ENCODE results near the gene KCNIP2.

The KCNIP2 gene

DNA sequence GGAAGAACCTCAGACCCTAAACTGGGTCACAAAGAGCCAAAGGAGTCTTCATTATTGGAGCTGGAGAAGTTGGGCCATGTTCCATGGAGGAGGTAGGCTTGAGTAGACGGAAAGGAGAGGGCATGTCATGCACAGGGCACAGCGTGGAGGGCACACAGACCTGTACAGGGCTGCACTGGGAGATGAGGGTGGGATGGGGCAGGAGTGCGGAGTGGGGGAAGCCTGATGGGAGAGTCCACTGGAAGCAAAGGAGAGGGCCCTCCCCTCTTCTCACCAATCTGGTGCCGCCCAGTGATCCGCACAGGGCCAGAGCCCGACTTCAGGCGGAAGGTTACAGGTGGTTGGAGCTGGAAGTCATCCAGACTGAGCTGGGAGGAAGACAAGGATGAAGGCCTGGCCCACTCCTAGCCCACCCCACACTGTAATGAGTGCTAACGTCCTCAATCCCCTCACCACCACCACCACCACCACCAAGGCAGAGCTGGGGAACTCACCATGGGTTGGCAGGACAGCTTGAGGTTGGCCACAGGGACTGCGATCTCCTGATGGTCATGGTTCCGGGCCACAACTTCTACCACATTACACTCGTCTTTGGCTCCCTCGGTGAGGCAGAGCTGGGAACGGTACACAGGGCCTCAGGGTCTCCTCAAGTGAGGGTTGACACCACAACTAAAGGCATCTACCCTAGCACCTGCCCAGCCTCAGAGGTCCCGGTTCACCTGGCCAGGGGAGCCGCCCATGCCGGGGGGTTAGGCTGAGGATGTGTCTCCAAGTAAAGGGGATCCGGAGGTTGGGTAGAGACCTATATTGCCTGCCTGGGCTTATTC lies 61.4 kb downstream of the KCNIP2 start:
- no peak for DNase-seq

DNA sequence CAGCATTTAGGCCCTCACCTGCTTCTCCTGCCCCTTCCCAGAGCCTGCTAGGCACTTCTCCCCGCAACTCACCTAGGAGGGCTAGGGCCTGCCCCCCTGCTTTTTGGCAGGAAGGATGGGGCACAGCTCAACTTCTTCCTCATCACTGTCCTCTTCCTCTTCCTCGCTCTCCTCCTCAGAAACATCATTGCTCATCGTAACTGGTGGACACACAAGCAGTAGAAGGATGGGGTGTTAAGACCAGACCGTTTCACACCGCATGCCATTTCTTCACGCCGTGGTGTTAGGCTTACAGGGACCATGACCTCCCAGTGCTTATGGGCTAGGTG lies 62.0 kb downstream of the KCNIP2 start:
- no peak for DNase-seq

DNA sequence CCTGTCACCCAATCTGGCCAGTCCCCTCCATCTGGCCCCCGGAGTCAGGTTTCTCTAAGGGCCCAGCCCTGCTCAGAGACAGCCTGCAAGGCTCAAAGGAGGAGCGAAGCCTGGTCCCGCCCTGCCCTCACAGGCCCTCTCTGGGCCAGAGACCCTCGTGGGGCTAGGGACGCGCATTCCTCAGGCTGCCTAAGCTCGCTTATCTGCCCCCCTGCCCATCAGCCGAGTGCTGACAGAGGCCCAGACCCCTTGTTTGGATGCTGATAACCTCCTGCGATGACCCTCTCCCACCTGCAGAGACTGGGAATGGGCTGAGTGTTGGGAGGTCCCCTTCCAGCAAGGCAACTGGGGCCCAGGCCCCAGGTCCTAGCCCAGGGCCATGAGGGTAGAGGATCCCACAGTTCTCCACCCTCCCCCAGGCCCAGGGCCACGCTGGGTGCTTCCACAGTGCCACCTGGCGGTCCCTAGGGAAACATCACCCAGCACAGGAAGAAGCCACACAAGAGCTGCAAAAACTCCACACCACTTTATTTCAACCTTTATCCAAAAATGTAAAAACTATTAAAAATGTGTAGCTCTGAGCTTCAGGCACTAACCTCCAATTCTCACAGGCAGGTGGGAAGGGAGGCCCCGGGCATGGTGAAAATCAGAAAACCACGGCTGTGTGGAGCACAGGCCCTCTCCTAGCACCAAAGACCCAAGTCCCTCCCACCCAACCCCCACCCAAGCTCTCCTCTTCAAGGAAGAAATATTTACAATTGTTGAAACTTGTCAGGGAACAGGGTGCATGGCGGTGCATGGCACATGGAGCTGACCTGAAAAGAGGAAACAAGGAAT lies 62.6 kb downstream of the KCNIP2 start:
- DNase-seq, result peak; percentile 51

DNA sequence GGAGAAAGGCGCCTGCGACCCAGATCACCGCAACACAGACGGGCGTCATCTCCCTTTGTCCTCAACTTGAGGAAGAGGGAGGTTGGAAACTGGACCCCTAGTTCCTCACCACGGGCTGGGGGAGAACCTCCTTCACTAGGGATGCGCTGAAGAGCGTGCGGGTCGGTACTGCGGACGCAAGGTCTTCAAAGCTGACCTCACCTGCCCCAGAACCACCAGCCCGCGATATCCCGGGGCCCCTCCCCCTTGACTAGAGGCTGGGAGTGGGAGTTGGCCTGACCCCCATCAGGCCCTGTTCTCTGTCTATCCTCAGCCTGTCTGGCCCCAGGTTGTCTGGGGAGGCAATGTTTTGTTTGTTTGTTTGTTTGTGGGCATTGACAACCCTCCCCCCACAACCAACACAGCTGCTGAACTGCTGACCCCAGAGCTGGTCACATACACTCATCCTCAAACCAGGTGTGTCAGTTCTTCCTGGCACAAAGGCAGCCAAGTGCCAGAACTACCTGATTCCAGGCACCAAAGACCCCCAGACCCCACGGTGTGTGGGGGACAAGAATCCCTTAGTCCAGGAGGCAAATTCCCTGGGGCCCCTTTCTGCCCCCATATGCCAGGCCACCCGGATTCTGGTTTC lies 63.3 kb downstream of the KCNIP2 start:
- no peak for DNase-seq

DNA sequence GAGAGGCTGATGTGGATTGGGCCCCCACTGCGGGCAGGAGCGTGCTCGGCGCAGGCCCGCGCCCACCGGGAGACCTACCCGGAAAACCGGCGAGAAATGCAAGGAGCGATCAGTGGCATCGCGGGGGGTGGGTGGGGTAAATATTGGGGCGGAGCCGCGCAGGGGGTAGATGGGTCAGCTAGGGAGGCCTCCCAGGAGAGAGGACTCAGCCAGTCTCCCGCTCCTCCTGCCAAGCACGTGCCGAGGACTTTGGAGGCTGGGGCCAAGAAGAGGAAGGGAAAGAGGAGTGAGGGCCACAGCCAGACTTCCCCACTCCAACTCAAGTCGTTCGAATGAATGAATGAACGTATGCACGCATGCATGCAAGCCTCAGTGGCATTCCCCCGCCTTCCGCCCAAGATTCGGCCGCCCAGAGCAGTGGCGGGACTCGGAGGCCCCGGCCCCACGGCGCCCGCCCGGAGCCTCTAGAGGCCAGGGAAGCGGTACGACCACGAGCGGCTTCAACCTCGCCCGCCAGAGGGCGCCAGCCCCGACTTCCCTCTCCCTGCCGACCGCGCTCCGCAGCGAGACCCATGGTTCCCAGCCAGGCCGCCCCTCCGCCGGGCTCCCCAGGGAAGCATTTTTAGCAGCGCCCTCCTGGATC lies 63.9 kb downstream of the KCNIP2 start:
- DNase-seq, result peak; percentile 30

DNA sequence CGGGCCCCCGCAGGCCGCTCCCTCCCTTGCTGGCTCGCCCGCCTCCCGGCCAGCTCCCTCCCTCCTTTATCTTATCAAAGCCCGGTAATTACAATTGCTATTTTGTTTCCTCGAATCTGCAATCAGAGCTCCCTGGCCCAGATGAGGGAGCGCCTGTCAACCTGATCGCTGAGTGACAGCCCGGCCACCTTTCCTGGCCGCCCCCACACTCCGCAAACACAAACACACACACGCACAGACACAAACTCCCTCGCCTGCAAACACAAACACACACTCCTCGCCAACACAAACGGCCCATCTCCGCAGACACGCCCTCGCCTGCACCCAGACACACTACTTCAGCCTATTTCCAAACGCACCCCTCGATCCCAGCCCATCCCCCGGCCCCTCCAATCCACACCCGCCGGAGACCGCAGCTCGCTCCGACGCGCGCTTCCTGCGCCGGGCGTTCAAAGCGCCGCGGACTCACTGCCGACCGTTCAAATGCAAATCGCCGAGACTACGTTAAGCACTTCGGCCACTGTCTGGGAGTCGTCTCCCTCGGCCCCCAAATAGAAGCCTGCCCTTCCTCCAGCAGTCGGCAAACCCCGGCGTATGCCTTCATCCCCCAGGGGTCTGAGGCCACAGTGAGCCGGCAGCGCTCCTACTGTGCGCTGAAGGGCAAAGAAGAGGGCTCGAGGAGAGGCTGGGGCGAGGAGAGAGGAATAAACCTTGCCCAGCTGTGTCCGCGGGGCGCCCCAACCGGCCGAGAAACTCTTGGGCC lies 64.6 kb downstream of the KCNIP2 start:
- peak; percentile 14 for DNase-seq

DNA sequence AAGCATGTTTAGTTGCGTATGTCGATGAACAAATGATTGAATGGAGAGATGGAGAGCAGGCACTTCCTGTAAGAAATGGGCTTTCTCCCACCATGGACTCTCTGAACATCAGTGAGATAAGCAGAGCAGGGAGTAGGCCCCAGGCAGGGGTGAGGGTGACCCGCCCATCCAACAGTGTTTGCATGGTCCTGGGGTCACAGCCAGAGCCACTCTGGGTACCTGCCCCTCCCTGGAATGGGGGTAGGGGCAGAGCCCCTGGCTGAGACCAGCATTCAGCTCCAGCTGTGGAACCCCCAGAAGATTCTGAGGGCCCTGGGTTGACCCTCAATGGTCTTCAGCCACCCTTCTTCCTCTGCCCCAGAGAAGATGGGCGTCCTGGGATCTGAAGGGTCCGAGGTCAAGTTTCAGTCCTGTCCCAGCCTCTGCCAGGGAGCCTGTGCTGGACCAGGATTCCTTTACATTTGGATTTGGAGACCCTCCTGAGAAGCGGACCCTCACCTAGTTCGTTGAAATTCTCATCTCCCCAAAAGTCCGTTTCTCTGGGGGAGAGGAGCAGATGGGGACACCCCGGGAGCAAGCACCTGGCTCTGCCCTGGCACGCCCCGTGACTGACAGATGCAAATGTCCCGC lies 65.3 kb downstream of the KCNIP2 start:
- DNase-seq, result no peak

DNA sequence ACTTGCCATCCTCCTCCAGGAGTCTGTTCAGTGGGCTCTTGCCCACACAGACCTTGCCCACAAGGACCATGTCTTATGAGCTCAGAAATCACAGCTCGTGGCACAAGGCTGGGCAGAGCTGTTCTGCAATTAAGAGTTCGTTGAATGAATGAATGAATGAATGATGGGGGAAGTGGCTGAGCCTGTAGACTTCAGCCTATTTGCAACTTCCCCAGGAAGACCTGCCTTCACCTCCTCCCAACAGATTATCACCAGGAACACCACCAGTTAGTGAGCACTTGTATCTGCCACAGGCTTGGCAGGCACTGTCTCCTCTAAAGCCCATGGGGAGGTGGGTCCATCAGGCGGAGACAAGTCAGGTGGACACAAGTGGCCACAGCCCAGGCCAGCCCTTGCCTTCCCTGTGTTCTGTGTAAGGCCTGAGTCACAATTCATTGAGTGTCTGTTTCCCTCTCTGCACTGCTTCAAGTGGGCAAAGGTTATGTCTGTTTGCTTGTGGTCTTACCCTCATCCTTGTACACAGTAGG lies 65.9 kb downstream of the KCNIP2 start:
- no peak for DNase-seq

DNA sequence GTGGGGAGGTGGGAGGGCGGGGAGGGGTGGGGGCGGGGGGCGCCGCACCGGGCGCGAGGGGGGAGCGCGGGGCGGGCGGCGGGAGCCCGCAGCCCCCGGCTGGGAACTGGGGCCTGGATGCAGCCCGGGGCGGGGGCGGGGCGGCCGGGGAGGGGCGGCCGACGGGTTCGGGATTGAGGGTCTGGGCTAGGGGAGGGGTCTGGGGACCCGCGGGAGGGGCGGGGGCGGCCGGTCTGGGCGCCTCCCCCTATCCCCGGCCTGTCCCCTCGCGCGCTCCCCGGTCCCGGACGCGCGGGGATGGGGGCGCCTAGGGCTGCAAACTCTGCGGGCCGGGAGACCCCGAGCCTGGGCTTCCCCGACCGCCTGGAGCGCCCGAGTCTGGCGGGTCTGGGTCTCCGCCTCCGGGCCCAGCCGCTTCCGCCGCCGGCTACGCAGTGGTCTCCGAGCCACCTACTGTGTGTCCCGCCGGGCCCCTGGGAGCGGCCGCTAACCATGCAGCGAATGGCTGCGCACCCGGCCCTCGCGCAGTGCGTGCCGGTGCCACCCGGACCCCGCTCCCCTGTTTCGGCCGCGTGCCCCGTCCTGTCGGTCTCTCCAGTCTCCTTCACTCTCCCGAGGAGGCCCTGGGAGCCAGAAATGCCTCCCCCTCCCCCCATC lies 67.3 kb downstream of the KCNIP2 start:
- no peak for DNase-seq
